H1 (cell line): ENCODE data around the gene ZBTB25. TPM values are rescaled to one million over a fixed set of nuclear protein-coding genes. Genes with fewer than 3 reads are reported as not detected.

Experiments used
- CTCF ChIA-PET: fragments of 300-600 bp; sonication (Branson Sonifier 250); formaldehyde crosslinking; loops from one replicate; lab custom pipeline; 2021; ENCODE audit not compliant: partially characterized antibody; lab: Charles Lee
- POLR2A ChIA-PET: fragments of 300-600 bp; sonication (Branson Sonifier 250); formaldehyde crosslinking; loops from one replicate; lab custom pipeline; 2021; ENCODE audit warnings: inconsistent platforms; ENCODE audit not compliant: partially characterized antibody; lab: Charles Lee
- DNase-seq, 2 experiments: peaks; one replicate each; pipeline versions ENCODE4 v3.0.0 to v3.0.0-alpha.2; 2010 to 2022; ENCODE audit warnings: low spot score in 2 of 2, low read depth in 1 of 2, mixed read lengths in 1 of 2
- FAIRE-seq: peaks from 2 replicates; lab custom pipeline; 2011; peaks lifted over from hg19 to GRCh38; lab: Jason Lieb, UNC
- H2AFZ ChIP-seq: 2 replicates; pipeline ENCODE4 v1.8.1; 2012; ENCODE audit warnings: low read length, inconsistent platforms
- H2AK5ac ChIP-seq: 2 replicates; pipeline ENCODE4 v1.6.1; 2013; ENCODE audit warnings: low read depth, low read length
- H2BK120ac ChIP-seq: replicated peaks from 2 replicates; pipeline ENCODE3; 2013; ENCODE audit warnings: low read depth, low read length, inconsistent platforms
- H2BK12ac ChIP-seq: 2 replicates; pipeline ENCODE4 v1.6.1; 2013; ENCODE audit warnings: low read depth, low read length
- H2BK15ac ChIP-seq: 2 replicates; pipeline ENCODE4 v1.6.1; 2013; ENCODE audit warnings: low read length
- H2BK20ac ChIP-seq: 2 replicates; pipeline ENCODE4 v1.6.1; 2013; ENCODE audit warnings: low read length
- H2BK5ac ChIP-seq: 2 replicates; pipeline ENCODE4 v1.6.1; 2013; ENCODE audit warnings: low read depth, low read length
- H3K14ac ChIP-seq: 2 replicates; pipeline ENCODE4 v1.6.1; 2013; ENCODE audit warnings: inconsistent platforms; ENCODE audit not compliant: insufficient read length
- H3K18ac ChIP-seq: 2 replicates; pipeline ENCODE4 v1.6.1; 2013; ENCODE audit warnings: low read length; ENCODE audit errors: extremely low read depth
- H3K23ac ChIP-seq: 2 replicates; pipeline ENCODE4 v1.6.1; 2013; ENCODE audit warnings: inconsistent platforms; ENCODE audit not compliant: insufficient read length
- H3K23me2 ChIP-seq: 2 replicates; pipeline ENCODE4 v1.6.1; 2013; ENCODE audit warnings: low read depth, low read length
- H3K27ac ChIP-seq: 2 replicates; pipeline ENCODE4 v1.6.1; 2011; ENCODE audit warnings: low read depth, low read length, inconsistent platforms
- H3K27me3 ChIP-seq, 4 experiments: replicated peaks in 1 of 4; 1 replicate in 1 of 4; 2 replicates in 3 of 4; pipeline versions ENCODE4 v1.6.1 to v1.8.1; 2011 to 2013; ENCODE audit warnings: low read length in 3 of 4, mild to moderate bottlenecking in 3 of 4, inconsistent platforms in 2 of 4, mixed read lengths in 2 of 4, moderate library complexity in 1 of 4; ENCODE audit not compliant: control insufficient read depth in 3 of 4, insufficient read depth in 3 of 4; ENCODE audit errors: extremely low read depth in 1 of 4
- H3K36me3 ChIP-seq, 4 experiments: 2 replicates each; pipeline versions ENCODE4 v1.6.1 to v1.8.1; 2011 to 2013; ENCODE audit warnings: mild to moderate bottlenecking in 4 of 4, low read length in 3 of 4, moderate library complexity in 2 of 4, control low read depth in 1 of 4, inconsistent platforms in 1 of 4; ENCODE audit not compliant: insufficient read depth in 4 of 4, control insufficient read depth in 2 of 4
- H3K4ac ChIP-seq: replicated peaks from 2 replicates; pipeline ENCODE3; 2013; ENCODE audit warnings: low read length, low read depth, mixed read lengths, inconsistent platforms; ENCODE audit not compliant: insufficient read length
- H3K4me1 ChIP-seq, 4 experiments: replicated peaks in 1 of 4; 1 replicate in 1 of 4; 2 replicates in 3 of 4; pipeline versions ENCODE4 v1.6.1 to v1.8.1; 2011 to 2013; ENCODE audit warnings: low read length in 3 of 4, inconsistent platforms in 2 of 4, mixed read lengths in 1 of 4; ENCODE audit not compliant: insufficient read depth in 4 of 4, control insufficient read depth in 3 of 4
- H3K4me2 ChIP-seq, 2 experiments: 2 replicates each; pipeline versions ENCODE4 v1.6.1 to v1.8.1; 2011 to 2013; ENCODE audit warnings: low read depth in 2 of 2, low read length in 2 of 2, control low read depth in 1 of 2, inconsistent platforms in 1 of 2, mild to moderate bottlenecking in 1 of 2; ENCODE audit not compliant: insufficient read depth in 1 of 2
- H3K4me3 ChIP-seq, 4 experiments: fragments of 200-600, 300-600 bp in 1 of 4; sonication (generic), shearing (Covaris generic), sonication (Bioruptor Twin) in 1 of 4; 2 replicates each; pipeline versions ENCODE4 v1.5.1 to v1.8.1; 2011 to 2016; ENCODE audit warnings: low read length in 4 of 4, low read depth in 3 of 4, control low read depth in 2 of 4, inconsistent platforms in 2 of 4, mild to moderate bottlenecking in 2 of 4, mixed read lengths in 1 of 4, moderate library complexity in 1 of 4; ENCODE audit not compliant: insufficient read depth in 2 of 4; ENCODE audit errors: extremely low read depth in 1 of 4
- H3K56ac ChIP-seq: replicated peaks from 2 replicates; pipeline ENCODE3; 2013; ENCODE audit warnings: low read depth, mild to moderate bottlenecking, mixed read lengths, low read length, inconsistent platforms; ENCODE audit not compliant: insufficient read length
- H3K79me1 ChIP-seq: 2 replicates; pipeline ENCODE4 v1.6.1; 2013; ENCODE audit warnings: low read depth, low read length, control low read depth
- H3K79me2 ChIP-seq, 2 experiments: 2 replicates each; pipeline versions ENCODE4 v1.6.1 to v1.8.1; 2012 to 2013; ENCODE audit warnings: low read length in 2 of 2, mild to moderate bottlenecking in 2 of 2, inconsistent platforms in 1 of 2; ENCODE audit not compliant: insufficient read depth in 2 of 2, control insufficient read depth in 1 of 2
- H3K9ac ChIP-seq, 4 experiments: replicated peaks in 1 of 4; 1 replicate in 1 of 4; 2 replicates in 3 of 4; pipeline versions ENCODE4 v1.6.1 to v1.8.1; 2011 to 2013; ENCODE audit warnings: low read depth in 3 of 4, low read length in 3 of 4, control low read depth in 2 of 4, mild to moderate bottlenecking in 2 of 4, moderate library complexity in 2 of 4, inconsistent platforms in 1 of 4; ENCODE audit errors: extremely low read depth in 1 of 4
- H3K9me3 ChIP-seq, 2 experiments: 2 replicates each; pipeline versions ENCODE4 v1.6.1 to v1.8.1; 2012 to 2013; ENCODE audit warnings: mild to moderate bottlenecking in 2 of 2, moderate library complexity in 2 of 2, control low read depth in 1 of 2, inconsistent platforms in 1 of 2, low read depth in 1 of 2, low read length in 1 of 2, mixed read lengths in 1 of 2; ENCODE audit not compliant: insufficient read depth in 2 of 2
- H4K20me1 ChIP-seq, 2 experiments: replicated peaks in 1 of 2; 2 replicates each; pipeline versions ENCODE3 to v1.8.1; 2011 to 2013; ENCODE audit warnings: inconsistent platforms in 2 of 2, low read length in 2 of 2, mild to moderate bottlenecking in 1 of 2; ENCODE audit not compliant: insufficient read depth in 2 of 2, control insufficient read depth in 1 of 2
- H4K5ac ChIP-seq: 2 replicates; pipeline ENCODE4 v1.6.1; 2013; ENCODE audit warnings: low read length, low read depth, mixed read lengths, inconsistent platforms; ENCODE audit not compliant: insufficient read length
- H4K8ac ChIP-seq: 2 replicates; pipeline ENCODE4 v1.8.0; 2013; ENCODE audit warnings: mild to moderate bottlenecking, moderate library complexity, low read length, inconsistent platforms; ENCODE audit not compliant: insufficient read depth; ENCODE audit errors: extremely low read depth
- H4K91ac ChIP-seq: replicated peaks from 2 replicates; pipeline ENCODE3; 2013; ENCODE audit warnings: low read length, mixed read lengths, inconsistent platforms; ENCODE audit not compliant: insufficient read length
- KDM4A ChIP-seq: IDR thresholded peaks from one replicate; pipeline ENCODE4 v1.7.1; 2012; ENCODE audit warnings: low read depth, mild to moderate bottlenecking, moderate library complexity, low read length, inconsistent platforms; ENCODE audit not compliant: severe bottlenecking
- RXRA ChIP-seq: IDR thresholded peaks from 2 replicates; pipeline ENCODE4 v1.6.1; 2011; ENCODE audit warnings: low read depth, mild to moderate bottlenecking, low read length, moderate library complexity; ENCODE audit not compliant: insufficient read depth
- WGBS, 2 experiments: shearing (Covaris generic) in 1 of 2; methylation state at CpG; one replicate each; pipeline versions ENCODE4 v1.1.6 to v1.1.7; 2013 to 2015; ENCODE audit warnings: low lambda C conversion rate in 2 of 2, mixed read lengths in 2 of 2, inconsistent platforms in 1 of 2, low coverage in 1 of 2, missing lambda C conversion rate in 1 of 2; ENCODE audit not compliant: insufficient replicate concordance in 2 of 2, insufficient coverage in 1 of 2, insufficient read length in 1 of 2; ENCODE audit errors: extremely low coverage in 1 of 2, missing lambda C conversion rate in 1 of 2; 5-methylcytosine and 5-hydroxymethylcytosine counted together
- polyA plus RNA-seq, 7 experiments: library from polyadenylated mRNA; depleted of rRNA in 3 of 7; stranded (reverse) in 5 of 7; unstranded in 2 of 7; fragments of >200 nt in 5 of 7; fragments of 200-250 nt in 2 of 7; gene quantifications; 1 replicate in 5 of 7; 2 replicates in 1 of 7; 4 replicates in 1 of 7; pipeline versions ENCODE4 v1.2.1 to v1.2.3, GENCODE V29; 2011 to 2013; ENCODE audit warnings: missing spikeins in 2 of 7, mixed read lengths in 2 of 7
- total RNA-seq: library from RNA; stranded (reverse); fragmentation: NEBNext Ultra II Directional; extraction: Animal tissue kit (Norgen Biotek cat#: 25700); gene quantifications from 2 replicates; pipeline ENCODE4 v1.2.1, GENCODE V29; 2021

The ZBTB25 gene
- total and polyA plus RNA-seq, 2 of the 8 experiments (the other 6 are each of a cell fraction or from before 2014, with no cell fraction given), result 5.4 to 11.4 TPM

DNA sequence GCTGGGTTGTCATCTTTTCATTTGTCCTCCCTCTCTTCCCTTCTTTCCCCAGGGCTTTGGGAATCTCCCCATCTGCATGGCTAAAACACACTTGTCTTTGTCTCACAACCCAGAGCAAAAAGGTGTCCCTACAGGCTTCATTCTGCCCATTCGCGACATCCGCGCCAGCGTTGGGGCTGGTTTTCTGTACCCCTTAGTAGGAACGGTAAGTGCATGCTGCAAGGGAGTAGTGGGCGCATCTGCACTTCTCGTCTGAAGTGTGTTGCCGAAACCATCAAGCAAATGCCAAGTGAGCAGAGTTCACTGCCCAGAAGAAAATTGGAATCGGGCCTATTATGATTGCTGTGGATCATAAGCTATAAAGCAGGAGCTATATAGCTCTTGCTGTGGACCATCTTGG, 49.0 kb downstream of the ZBTB25 start:
- POLR2A ChIA-PET, result interaction anchor here (2.2 kb wide), 1 partner anchor 9 kb away, joined by 5 read pairs; no protein-coding TSS in a partner anchor
- Histone ChIP-seq H4K5ac (no peak overlapping the region), H3K14ac (no peak overlapping the region), H2BK120ac (no peak overlapping the region), H2BK12ac (no peak overlapping the region), H3K23me2 (no peaks in the 10 kb centered on the region), H2AK5ac (no peak overlapping the region), H3K4ac (no peak overlapping the region), H3K18ac (no peak overlapping the region), H4K8ac (no peak overlapping the region), H4K20me1 (peaks cover 0 to 4% of the 10 kb centered on the region in 2 experiments), H3K79me1 (no peaks in the 10 kb centered on the region), H3K9me3 (no peaks in the 10 kb centered on the region), H2BK5ac (no peak overlapping the region), H3K23ac (no peak overlapping the region), H2BK20ac (no peak overlapping the region), H3K4me3 (no peak overlapping the region), H2BK15ac (no peak overlapping the region), H3K4me2 (no peak overlapping the region), H3K4me1 (no peaks in the 10 kb centered on the region), H4K91ac (no peak overlapping the region), H3K27ac (no peak overlapping the region), H2AFZ (no peak overlapping the region), H3K56ac (no peak overlapping the region), H3K36me3 (peaks cover 22 to 74% (median 63%) of the 10 kb centered on the region in 4 experiments), H3K27me3 (no peaks in the 10 kb centered on the region), H3K9ac (no peak overlapping the region), H3K79me2 (no peaks in the 10 kb centered on the region)
- FAIRE-seq (no peak), DNase-seq (no peak)
- WGBS, 2 experiments, result 96% methylated on average over 10 of the region's 10 CpGs; no CpG with 5 or more reads in 1 of the 2 experiments
- CTCF ChIA-PET, result interaction anchor here (2.1 kb wide), 1 partner anchor 24 kb away, joined by 5 read pairs; no protein-coding TSS in a partner anchor
- no peak for TF ChIP-seq KDM4A
- TF ChIP-seq RXRA, result no peak
